ENCODE measurements around the gene AAMP. TPM values are rescaled to one million over a fixed set of nuclear protein-coding genes. Genes with fewer than 3 reads are reported as not detected.

The AAMP gene, protein sequence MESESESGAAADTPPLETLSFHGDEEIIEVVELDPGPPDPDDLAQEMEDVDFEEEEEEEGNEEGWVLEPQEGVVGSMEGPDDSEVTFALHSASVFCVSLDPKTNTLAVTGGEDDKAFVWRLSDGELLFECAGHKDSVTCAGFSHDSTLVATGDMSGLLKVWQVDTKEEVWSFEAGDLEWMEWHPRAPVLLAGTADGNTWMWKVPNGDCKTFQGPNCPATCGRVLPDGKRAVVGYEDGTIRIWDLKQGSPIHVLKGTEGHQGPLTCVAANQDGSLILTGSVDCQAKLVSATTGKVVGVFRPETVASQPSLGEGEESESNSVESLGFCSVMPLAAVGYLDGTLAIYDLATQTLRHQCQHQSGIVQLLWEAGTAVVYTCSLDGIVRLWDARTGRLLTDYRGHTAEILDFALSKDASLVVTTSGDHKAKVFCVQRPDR
- 197 and 268 TPM in 2 replicates for total RNA-seq

GRCh38 chr2:218269900-218270720, at the start of gene AAMP, which contains the start of gene PNKD:
AAMP (minus strand) TSS chr2:218270137; CDS start chr2:218270086, 51 bp downstream.
PNKD (plus strand) TSS chr2:218270519; CDS start chr2:218270536, 17 bp downstream.

DNA sequence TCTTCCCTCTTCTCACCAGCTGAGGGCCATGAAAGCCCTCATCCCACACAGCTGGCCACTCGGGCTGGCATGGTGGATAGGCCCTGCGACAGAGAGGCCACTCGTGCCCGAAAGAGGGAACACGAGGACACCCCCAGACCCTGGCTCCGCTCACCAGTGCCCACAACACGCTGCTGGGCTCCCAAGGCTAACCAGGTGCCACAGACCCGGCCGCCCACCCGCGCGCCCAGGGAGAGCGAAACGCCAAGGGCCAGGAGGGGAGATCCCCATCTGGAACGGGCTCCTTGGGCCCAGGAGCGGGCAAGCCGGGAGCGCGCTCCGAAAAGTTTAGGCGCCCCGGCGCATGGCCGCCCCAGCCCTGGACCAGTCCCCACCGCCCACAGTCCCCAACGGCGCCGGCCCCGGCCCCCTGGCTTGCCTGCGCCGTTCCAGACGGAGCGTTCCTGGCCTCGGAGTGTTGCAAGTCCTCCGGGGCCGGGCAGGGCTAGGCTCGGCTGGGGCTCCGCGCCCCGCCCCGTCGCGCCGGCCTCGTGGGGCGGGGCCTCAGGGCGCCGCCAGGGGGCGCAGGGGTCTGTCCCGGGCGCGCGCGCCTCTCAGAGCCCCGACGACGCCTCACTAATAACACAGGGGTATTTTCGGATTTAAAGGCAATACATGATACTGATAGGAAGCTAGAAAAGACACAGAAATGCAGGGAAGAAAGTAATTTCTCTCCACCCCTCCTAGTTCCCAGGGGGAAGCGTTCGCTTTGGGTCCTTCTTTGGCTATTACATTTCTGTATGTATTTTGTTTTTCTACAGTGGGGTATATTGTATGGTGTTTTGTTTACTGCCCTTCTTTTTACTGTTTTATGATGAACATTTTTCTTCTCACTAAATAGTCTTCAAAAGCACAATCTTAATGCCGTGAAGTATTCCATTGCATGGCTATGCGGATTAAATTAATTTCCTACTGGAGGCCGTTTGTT, 22.4 kb upstream of the AAMP start, which contains the start of gene TMBIM1:
Gene TMBIM1, minus strand, starts transcription at position 456 of the 967 bp plus-strand sequence. CDS start 10,362 bp downstream, outside the sequence.

DNA sequence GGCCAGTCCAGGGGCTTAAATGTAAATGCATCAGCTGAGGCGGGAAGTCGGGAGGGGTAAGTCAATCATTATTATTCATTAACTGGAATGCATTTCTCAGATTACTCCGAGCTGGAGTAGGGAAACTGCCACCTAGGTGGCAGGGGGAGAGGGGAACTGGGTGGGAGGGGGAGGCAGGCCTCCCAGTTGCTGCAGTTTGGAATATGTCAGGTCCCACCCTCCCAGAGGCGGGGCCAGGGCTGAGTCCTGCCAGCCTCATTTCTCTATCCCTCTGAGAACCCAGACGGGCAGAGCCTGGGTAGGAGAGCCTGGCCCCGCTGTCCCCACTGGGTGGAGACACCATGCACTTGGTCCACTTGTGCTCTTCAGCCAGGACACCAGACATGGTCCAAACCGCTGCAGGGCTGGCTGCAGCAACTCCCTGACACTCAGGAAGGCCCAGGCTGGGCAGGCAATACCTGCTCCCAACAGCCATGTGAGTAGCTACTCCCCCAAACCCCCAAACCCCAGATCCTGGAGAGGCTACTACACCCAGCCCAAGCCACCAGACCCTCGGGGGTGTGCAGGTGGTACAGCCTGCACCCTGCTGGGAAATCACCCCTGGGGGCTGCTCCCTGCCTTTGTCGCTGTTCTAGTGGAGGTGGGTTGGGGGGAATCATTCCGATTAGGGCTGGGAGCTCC, 9.1 kb downstream of the AAMP start, which contains the start of gene GPBAR1:
Gene GPBAR1, plus strand, starts transcription at position 274 of the 681 bp plus-strand sequence. CDS start 1,710 bp downstream, outside the sequence.

DNA sequence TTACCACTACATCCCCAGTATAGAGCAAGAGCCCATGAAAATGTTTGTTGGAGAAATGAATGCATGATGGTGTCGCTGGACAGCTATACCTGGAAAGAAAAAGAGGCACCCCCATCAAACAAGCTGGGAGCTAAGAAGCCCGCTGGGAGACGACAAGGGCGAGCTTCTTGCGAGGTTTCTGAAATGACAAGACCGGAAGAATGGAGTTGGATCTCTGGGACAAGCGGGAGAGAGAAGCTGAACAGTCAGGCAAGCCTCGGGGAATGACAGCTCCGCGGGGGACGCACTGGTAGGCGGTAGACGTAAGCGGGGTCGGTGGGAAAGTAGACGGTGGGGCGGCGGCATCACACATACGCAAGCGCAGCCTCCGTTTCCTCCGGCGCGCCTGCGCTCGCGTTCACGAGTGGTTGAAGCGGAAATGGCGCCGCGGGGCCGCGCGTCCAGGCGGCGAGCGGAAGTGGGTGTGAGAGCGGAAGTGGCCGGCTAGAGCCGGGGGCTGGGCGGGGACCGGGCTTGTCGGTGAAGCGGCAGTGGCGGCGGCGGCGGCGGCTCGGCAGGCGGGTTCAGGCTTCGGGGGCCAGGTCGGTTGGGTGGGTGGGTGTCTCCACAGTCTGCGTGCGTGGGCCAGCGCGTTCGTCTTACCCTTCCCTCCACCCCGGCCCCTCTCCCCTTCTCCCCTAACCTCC, 53.1 kb downstream of the AAMP start, which contains the start of gene ARPC2:
Gene ARPC2, plus strand, starts transcription at position 516 of the 686 bp plus-strand sequence. CDS start 282 bp downstream, outside the sequence.

Other genes with a start within 250 kb of the AAMP start
- gene RUFY4, start 200.9 kb downstream of the AAMP start, total RNA-seq: not detected in 2 replicates
- under 0.01 and 0.28 TPM in 2 replicates for gene CXCR2, start 144.1 kb downstream of the AAMP start, total RNA-seq
- not detected in 2 replicates for gene CXCR1, start 103.2 kb downstream of the AAMP start, total RNA-seq
- 526 and 586 TPM in 2 replicates for gene ARPC2, start 52.9 kb downstream of the AAMP start, total RNA-seq
- under 0.01 and 0.07 TPM in 2 replicates for gene GPBAR1, start 9.1 kb downstream of the AAMP start, total RNA-seq
- gene PNKD, start 382 bp upstream of the AAMP start, total RNA-seq: 12.0 and 15.4 TPM in 2 replicates
- 430 and 443 TPM in 2 replicates for gene TMBIM1, start 22.4 kb upstream of the AAMP start, total RNA-seq
- not detected in 2 replicates for gene CATIP, start 86.7 kb upstream of the AAMP start, total RNA-seq
- 0.34 and 0.64 TPM in 2 replicates for gene SLC11A1, start 112.1 kb upstream of the AAMP start, total RNA-seq
- 27.7 and 43.6 TPM in 2 replicates for gene CTDSP1, start 129.7 kb upstream of the AAMP start, total RNA-seq
- under 0.01 TPM in 1 of 2 replicates, not detected in the other for gene VIL1, start 149.0 kb upstream of the AAMP start, total RNA-seq